DND-41 (cell line): ENCODE data around the gene AADACL3.

ENCODE experiments used
- EZH2 ChIP-seq: IDR thresholded peaks from 3 replicates; pipeline ENCODE4 v1.6.1; 2012; ENCODE audit warnings: borderline replicate concordance, low read depth, mild to moderate bottlenecking, moderate library complexity, low read length, inconsistent platforms; ENCODE audit not compliant: severe bottlenecking
- TF ChIP-seq, protein P1 (sequence below): IDR thresholded peaks from 2 replicates; pipeline ENCODE4 v1.5.1; 2012; ENCODE audit warnings: borderline replicate concordance, low read length, moderate library complexity, mild to moderate bottlenecking; ENCODE audit not compliant: poor library complexity, severe bottlenecking; ENCODE audit errors: extremely low read depth

DNA sequence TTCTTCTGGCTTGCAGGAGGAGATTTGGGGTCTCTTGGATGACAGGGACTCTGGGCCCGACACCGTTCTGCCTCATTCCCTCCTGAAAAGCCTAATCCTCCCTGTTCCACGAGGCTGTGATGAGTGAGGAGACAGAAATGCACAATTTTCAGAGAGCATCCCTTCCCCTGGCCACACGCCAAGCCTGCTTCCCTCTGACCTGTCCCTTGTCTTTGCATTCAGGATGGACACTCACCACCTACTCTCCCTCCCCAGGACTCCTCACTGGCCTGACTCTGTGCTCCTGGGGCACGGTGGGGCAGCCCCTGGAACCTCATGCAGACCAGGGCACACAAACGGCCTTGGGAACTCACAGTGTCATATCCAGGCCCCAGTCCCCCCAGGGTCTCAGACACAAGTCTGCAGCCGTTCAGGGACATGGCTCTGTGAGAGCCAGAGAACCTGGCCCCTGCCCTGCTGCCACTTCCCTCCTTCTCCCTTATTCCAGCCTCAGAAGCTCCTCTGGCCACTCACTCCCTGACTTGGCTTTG is 54.1 kb downstream of the AADACL3 start:
- TF ChIP-seq, protein P1, sequence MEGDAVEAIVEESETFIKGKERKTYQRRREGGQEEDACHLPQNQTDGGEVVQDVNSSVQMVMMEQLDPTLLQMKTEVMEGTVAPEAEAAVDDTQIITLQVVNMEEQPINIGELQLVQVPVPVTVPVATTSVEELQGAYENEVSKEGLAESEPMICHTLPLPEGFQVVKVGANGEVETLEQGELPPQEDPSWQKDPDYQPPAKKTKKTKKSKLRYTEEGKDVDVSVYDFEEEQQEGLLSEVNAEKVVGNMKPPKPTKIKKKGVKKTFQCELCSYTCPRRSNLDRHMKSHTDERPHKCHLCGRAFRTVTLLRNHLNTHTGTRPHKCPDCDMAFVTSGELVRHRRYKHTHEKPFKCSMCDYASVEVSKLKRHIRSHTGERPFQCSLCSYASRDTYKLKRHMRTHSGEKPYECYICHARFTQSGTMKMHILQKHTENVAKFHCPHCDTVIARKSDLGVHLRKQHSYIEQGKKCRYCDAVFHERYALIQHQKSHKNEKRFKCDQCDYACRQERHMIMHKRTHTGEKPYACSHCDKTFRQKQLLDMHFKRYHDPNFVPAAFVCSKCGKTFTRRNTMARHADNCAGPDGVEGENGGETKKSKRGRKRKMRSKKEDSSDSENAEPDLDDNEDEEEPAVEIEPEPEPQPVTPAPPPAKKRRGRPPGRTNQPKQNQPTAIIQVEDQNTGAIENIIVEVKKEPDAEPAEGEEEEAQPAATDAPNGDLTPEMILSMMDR: no peak
- TF ChIP-seq EZH2: no peak
